Activated T-cell treated with anti-CD3 and anti-CD28 coated beads for 24 hours (primary cell): ENCODE measurements around the gene ZNG1C.
"Not testable (repeated sequence)": the region's sequence is repeated elsewhere in the genome, so short reads cannot be mapped to it uniquely, and the experiment has no call there.

Experiments used
- DNase-seq: peaks from one replicate; pipeline ENCODE4 v3.0.0-alpha.2; 2020; ENCODE audit warnings: low read depth

The ZNG1C gene

DNA sequence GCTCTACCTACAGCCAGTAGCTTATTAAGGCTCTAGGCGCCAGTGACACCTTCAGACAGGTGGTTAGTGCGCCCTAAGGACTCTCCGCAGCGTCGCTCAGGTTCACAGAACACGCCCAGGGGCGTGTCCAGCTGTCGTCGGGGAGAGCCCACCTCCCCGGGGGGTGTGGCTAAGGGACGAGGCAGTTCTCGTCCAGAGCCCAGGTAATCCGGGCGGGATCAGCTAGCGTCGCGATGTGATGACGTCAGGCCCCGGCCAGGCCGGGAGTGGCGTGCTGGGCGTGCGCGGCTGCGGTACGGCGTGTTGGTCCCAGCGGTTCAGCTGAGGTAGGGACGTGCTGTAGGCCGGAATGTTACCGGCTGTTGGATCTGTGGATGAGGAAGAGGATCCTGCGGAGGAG, at the start of gene ZNG1C:
TSS of gene ZNG1C (plus strand) at position 301 of the 400 bp plus-strand sequence. CDS start at position 350, 49 bp downstream.
- not testable (repeated sequence) for DNase-seq

DNA sequence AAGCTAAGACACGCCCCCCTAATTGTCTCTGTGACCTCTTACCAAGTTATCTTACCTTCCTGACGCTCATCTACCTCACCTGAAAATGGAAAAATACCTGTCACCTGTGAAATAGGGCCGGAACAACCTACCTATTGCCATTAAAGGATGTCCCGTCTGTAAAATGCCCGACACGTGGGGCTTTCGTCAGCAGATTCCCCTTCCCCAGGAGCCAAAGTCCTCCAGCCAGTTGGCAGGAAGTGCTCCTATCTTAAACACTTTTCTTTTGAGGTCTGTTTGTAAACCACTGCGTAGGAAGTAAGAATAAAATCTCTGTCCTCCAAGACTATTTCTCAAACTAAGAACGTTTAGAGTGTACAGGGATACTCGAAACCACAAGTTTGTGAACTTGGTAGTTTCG, 654 bp downstream of the ZNG1C start:
- DNase-seq, result not testable (repeated sequence)

DNA sequence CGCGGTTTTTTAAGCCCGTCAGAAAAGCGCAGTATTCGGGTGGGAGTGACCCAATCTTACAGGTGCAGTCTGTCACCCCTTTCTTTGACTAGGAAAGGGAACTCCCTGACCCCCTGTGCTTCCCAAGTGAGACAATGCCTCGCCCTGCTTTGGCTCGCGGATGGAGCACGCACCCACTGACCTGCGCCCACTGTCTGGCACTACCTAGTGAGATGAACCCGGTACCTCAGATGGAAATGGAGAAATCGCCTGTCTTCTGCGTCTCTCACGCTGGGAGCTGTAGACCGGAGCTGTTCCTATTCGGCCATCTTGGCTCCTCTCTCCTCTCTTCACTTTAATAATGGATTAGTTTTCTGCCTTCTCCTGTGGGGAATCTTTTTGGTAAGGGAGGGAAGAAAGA, 39.3 kb downstream of the ZNG1C start:
- DNase-seq, result not testable (repeated sequence)

DNA sequence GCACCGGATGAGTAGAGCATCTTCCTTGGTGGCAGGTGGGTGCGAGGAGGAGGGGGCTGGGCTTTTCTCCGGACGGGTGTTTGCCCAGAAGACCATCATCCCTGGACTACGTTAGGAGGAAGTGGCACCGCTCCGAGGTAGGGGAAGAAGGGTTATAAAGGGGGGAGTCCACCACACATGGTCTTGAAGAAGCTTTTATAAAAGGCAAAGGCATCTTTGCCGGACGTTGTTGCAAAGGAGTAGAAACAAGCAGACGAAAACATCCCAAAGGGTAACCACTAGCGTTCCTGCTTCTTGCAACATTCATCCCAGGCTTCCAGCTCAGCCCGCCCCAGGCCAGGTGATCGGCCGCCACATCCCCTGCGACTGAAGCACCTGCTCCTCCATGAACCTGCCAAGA, 60.8 kb downstream of the ZNG1C start, which contains the start of gene FOXD4L3:
TSS of gene FOXD4L3 (plus strand) at position 301 of the 400 bp plus-strand sequence. CDS start at position 386, 85 bp downstream.
- not testable (repeated sequence) for DNase-seq

DNA sequence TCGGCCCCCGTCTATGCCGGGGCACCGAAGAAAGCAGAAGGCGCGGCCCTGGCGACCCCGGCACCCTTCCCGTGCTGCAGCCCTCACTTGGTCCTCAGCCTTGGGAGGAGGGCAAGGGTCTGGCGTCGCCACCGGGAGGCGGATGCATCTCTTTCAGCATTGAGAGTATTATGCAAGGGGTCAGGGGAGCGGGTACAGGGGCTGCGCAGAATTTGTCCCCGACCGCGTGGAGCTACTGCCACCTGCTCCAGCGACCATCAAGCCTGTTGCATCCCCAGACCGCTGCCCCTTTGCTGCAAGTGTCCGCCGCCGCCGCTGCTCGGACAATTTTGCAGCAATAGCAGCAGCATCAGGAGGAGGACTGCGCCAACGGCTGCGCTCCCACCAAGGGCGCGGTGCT, 62.0 kb downstream of the ZNG1C start:
- not testable (repeated sequence) for DNase-seq

DNA sequence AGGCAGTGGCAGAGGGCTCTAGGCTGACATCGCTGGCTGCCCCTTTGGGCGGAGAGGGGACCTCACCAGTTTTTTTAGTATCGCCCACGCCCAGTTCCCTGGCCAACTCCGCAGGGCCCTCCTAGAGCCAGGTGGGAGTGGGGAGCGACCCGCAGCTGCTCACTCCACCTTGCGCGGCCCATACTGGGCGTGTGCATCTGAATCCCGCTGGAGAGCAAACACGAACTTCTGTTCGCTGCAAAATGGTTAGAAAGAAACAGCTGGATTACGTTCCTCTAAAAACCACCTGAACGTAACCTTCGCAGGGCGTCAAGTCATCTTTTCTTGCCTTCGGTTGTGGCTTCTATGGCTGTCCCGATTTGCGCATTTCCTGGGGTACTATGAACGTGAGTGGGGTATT, 62.4 kb downstream of the ZNG1C start:
- DNase-seq, result not testable (repeated sequence)

DNA sequence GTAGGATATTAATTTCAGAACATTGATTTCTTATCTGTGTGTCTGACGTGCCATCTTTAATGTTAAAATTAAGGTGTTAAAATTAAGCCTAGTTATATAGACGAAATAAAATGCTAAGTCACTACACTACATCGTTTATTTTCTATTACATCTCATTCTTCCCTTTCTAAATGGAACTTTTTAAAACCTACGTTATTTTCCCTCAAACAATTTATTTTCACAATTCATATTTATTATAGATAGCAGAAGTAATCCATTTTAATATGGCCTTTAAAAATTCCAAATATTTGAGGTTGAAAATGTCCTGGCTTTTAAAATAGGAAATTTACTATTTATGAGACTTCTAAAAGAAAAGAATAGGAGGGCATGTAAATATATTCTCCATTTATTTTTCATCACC, 63.0 kb downstream of the ZNG1C start:
- not testable (repeated sequence) for DNase-seq

DNA sequence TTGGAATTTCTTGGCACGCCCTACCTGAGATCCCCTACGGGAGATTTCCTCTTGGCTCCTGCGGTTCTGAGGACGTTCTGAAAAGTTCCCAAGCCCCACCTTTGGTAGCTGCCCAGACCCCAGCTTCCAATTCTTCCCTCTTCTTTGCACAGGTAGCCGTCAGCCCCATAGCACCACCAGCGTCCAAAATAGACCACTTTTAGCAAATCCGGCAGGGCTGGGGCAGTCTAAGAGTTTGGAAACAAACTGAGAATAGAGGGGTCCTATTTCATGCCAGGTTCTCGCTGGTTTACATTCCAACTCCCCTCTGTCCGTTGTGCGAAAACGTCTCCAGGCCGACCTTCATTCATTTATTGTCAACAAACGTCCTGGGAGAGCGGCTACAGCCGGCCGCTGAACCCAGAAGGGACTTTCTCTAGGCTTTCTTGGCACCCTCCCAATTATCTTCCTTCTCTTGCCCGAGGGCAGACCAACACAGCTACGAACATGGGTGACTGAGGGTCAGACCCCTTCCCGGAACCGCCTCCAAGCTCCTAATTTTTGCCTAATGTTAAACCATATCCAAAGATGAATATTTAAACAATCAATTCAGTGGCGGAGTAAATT, 64.0 kb downstream of the ZNG1C start:
- DNase-seq, result not testable (repeated sequence)

DNA sequence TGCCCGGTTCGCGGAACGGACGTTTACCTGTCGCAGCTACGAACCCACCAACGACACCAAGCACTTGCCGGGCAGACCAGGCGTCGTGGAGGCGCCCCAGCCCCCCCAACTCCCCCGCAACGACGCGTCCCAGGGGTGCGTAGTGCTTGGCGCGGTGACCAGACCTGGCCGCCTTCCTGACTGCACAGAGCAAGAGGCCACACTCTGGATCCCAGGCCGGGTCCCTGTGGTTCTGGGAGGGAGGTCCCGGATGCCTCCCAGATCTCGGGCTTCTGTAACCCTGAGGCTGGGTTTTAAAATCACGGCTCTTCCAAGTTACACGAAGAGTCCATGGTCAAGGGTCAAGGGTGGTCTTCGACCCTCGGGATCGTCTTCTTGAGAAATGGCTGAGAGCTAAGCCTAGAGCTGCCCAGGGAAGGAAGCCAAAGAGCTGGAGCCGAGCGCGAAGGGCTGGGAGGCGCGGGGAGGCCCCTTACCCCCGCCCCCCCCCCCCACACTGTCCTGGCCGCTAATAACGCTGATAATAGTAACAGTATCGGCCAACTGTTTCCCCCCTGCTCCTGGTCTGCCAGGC, 64.7 kb downstream of the ZNG1C start:
- DNase-seq, result not testable (repeated sequence)

DNA sequence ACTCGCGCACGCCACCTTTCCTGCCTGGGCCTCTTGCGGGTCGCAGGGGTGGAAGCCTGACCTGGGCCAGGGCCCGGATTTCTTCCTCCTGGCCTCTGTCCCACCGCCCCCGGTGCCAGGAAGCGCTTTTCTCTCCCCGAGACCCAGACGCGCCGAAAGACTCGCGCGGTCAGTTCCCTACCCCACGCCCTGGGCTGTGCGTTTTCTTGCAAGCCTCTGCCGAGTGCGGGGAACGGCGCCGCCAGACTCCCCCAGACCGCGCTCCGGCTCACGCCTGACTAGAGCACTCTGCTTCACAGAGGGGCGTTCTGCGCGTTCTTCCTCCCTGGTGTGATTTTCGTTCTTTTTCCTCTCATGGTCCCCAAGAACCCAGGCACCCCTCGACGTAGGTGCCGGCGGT, 65.3 kb downstream of the ZNG1C start:
- DNase-seq, result not testable (repeated sequence)

DNA sequence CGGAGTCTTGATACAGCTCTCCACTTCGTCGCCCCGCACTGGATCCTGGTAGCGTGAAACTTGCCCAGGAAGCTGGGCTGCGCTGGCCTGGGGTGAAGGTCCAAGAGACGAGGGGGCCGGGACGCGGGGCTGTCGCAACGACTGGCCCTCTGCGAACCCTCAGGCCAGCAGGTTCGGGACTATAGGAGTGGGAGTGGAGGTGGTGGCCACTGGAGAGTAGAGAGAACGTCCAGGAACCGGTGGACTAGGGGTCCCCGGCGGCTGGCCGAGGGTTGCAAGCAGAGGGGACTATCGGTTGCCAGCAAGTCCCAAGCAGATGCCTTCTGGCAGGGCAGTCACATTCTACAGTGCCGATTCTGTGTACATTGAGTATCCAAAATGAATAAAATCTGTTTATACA, 65.9 kb downstream of the ZNG1C start:
- not testable (repeated sequence) for DNase-seq

DNA sequence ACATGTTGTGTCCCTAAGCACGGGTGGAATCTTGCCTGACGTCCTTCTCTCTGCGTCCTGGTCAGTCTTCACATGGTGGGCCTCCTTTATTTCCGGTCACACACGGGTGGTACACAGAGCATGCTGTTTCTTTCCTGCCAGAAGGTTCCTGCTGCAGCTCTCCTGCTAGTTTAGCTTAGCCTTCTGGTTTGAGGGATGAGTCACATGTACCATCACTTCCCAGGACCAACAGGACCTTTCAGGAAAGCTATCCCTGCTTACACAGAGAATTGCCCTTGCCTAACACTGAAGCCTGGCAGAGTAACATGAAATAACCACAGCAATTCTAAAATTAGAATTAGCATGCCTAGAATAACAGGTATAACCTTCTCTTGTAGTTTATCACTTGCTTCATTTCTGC, 69.4 kb downstream of the ZNG1C start:
- DNase-seq, result not testable (repeated sequence)

DNA sequence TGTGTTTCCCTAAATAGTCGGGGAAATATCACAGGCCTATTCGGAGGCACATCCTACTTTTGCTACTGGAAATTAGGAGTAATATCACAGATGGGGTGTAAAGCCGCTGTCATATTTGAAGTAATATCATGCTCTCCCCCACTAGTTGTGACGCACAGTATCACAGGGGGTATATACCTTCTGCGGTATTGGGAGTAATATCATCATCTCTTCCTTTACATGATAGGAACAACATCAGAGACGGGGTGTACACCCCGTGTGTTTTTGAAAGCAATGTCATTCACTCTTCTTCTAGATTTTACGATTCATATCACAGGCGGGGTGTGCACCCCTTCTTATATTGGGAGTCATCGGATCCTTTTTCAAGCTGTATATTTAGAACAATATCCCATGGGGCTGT, 76.4 kb downstream of the ZNG1C start:
- DNase-seq, result not testable (repeated sequence)

DNA sequence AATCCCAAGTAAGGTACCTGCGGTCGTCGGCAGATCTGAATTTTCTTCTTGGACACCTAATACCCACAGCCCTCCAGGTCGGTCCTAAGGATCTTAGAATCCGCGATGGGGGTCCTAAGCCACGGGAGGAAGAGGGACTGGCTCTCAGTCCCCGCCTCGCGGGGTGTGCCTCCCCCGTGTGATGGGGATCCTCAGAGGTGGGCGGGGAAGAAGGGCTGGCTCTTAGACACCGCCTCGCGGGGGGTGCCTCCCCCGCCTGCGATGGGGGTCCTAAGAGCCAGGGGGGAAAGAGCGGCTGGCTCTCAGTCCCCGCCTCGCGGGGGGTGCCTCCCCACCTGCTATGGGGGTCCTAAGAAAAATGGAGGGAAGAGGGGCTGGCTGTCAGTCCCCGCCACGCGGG, 82.0 kb downstream of the ZNG1C start:
- DNase-seq, result not testable (repeated sequence)

DNA sequence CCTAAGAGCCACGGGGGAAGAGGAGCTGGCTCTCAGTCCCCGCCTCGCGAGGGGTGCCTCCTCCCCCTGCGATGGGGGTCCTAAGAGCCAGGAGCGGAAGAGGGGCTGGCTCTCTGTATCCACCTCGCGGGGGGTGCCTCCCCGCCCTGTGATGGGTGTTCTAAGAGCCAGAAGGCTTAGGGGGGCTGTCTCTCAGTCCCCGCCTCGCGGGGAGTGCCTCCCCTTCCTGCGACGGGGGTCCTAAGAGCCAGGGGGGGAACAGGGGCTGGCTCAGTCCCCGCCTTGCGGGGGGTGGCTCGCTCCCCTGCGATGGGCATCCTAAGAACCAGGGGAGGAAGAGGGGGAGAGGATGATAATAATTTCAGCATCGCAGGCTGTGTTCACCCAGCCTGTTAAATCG, 82.7 kb downstream of the ZNG1C start:
- not testable (repeated sequence) for DNase-seq

DNA sequence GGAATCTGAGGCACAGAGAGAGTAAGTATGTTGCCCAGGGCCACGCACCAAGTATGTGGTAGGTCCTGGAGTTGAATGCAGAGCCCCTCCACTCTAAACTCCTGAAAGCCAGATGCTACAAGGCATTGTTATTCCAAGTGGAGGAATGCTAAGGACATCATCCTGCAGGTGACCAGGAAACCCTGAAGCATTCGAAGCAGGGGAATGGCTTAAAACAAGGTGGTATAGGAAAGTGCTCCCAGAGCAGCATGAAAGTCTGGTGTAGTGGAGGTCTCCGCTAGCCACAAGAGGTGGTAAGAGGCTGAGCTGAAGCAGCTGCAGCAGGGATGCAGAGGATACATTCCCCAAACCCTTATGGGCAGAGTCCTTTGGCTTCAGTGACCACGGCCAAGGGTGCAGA, 87.3 kb downstream of the ZNG1C start:
- DNase-seq, result not testable (repeated sequence)

DNA sequence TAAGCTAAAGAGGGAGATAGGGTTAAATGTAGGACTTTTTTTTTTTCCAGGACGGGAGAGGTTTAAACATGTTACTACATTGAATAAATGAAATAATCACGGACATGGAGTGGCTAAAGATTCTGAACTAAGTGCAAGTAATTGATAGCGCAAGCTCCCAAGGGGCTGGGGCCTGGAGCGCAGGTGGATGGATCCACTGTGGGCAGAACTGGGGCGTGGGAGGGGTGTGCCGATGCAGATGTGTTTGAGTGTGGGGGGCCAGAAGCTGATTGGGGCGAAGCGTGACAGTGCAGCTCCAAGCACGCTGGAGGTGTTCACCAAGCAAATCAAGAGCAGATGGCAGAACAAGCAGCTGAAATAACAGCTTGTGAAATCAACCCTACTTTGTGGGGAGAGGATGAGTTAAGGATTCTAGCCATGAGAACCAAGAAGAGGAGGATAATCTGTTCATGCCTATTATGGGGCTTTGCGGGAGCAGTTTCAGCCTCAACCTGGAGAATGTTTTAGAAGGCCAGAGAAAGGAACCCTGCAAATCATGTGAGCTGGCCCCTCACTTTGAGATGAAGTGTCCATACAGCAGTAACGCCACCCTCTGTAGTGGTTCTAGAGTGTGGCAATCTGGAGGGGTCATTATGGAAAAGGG, 88.9 kb downstream of the ZNG1C start:
- DNase-seq, result not testable (repeated sequence)

DNA sequence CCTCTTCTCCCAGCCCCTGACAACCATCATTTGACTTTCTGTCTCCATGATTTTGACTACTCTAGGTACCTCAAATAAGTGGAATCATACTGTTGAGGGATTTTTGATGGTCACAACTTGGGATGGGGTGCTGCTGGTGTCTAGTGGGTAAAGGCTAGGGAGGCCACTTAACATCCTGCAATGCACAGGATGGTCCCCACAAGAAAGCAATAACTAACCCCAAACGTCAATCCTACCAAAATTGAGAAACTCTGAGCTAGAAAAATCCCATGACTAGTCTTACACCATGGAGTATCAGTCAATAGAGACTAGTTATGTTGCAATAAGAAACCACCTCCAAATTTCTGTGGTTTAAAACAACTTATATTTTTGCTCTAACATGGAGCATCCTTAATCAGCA, 90.3 kb downstream of the ZNG1C start:
- not testable (repeated sequence) for DNase-seq

DNA sequence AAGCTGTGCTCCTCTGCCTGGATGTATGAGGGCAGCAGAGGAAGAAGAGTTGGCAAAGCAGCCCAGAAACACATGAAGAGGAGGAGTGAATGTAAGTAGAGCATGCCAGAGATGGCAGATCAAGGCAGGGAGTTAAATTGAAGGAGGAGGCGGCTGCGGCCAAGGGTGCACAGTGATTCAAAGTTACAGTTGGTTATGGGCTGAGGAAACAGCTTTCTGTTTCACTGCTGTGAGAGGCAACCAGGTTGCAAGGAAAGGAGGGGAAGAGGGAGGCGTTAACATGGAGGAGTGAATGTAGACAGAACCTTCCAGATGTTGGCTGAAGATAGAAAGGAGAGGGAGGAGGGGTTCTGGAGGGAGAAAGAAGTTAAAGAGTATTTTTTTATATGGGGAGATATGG, 94.2 kb downstream of the ZNG1C start:
- not testable (repeated sequence) for DNase-seq

DNA sequence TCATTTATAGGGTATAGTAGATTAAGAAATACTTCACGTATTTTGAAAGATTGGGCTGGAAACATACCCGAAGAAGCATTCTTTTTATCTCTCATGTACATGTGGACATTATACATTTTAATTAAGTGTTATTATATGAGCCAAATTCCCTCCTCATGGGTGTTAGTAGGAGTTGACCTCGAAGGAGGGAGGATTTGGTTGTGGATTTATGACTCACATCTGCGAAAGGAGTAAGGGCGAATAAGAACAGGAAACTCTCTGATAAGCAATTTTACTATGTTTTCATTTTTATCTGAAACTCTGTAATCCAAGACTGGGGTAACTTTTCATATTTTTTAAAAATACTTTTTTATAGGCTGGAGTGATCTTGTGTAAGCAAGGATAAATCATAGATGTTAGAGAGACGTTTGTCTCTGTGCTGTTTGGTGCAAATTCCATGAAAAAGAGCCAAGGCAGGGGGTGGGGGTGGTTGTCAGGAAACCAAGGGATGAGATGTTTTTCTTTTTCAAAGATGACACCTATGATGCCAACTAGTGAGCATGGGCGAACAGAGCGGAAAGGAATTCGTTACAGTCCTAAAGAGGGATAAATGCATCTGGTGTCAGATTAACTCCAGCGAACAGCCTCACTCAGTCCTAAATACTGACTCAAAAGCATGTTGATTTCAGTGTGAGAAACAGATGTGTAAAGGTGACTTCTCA, 95.0 kb downstream of the ZNG1C start:
- not testable (repeated sequence) for DNase-seq

DNA sequence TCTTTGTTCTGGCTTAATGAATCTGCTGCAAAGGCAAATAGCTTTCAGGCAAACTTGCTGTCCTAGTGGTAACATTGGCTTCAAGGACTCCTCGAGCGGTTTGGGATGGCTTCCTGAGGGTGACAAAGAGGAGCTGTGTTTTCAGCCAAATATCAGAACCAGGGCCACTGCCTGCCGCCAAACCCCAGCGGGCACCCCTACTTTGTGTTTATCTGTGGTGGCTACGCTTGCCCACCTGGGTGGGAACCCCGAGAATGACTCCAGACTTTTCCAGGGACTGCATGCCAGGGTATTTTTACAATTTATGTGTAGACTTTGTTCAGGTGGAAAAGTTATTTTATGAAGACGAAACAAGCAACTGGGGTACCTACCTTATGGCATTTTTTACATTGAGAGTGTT, 96.2 kb downstream of the ZNG1C start:
- DNase-seq, result not testable (repeated sequence)

DNA sequence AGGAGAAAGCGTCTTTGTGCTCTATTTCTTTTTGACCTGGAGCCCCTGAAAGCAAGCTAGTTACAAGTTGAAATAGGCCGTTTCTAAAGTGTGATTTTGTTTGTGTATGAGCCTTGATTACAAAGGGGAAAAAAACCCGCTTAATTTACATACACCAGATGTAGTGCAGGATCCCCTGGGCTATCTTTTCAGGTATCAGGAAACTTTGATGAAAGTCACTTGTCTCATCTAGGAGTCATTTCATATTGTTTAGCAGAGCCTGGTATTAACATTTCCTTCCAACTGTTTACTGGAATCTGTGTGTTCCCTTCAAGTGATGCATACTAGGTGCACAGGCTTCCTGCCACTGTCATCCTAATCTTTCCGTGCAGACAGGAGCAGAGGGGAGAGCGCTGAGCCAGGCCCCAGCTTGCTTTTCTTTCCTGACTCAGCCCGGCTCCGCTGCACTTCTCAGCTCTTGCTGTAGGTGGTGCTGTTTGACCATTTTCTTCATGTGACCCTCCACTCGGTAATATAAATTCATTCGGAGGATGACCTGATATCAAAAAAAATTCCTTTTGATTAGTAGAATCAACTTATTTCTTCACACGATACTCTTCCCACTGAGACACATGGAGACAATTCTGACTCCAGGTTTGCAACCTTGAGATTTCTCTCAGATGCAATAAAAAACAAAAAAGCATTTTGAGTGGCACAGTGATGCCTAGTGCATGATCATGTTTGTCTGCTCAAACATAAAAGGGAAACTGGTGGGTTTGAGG, 100.7 kb downstream of the ZNG1C start:
- not testable (repeated sequence) for DNase-seq
